Prostate gland (tissue), 1 donor: Measurements from ENCODE around the gene LMX1B.

Experiments used
- POLR2A ChIP-seq: fragments of 450-650 bp; IDR thresholded peaks from one replicate; pipeline ENCODE4 v1.6.1; 2016; ENCODE audit warnings: antibody characterized with exemption, mild to moderate bottlenecking
- POLR2AphosphoS5 ChIP-seq: sonication (generic); formaldehyde crosslinking; IDR thresholded peaks from one replicate; pipeline ENCODE4 v1.6.1; 2017; ENCODE audit warnings: antibody characterized with exemption

GRCh38 chr9:126704157-126704891 is 90.6 kb downstream of the LMX1B start:
- no peak for TF ChIP-seq POLR2AphosphoS5
- no peak for TF ChIP-seq POLR2A
